Dendritic cell treated with granulocyte-macrophage colony-stimulating factor and Interleukin-4, amounts not matched to agents 40 ng/mL and 50 ng/mL, for 4 days (primary cell): Measurements from ENCODE around the gene MSX2.
"Not testable (repeated sequence)": the region's sequence is repeated elsewhere in the genome, so short reads cannot be mapped to it uniquely, and the experiment has no call there.

Experiments used
- H3K27ac Mint-ChIP-seq: one replicate; pipeline ENCODE4 v1.8.0; 2022; ENCODE audit warnings: mild to moderate bottlenecking, mixed read lengths
- H3K27me3 Mint-ChIP-seq: one replicate; pipeline ENCODE4 v1.8.0; 2022; ENCODE audit warnings: mild to moderate bottlenecking, mixed read lengths
- H3K36me3 Mint-ChIP-seq: one replicate; pipeline ENCODE4 v1.8.0; 2022; ENCODE audit warnings: low read depth, mixed read lengths
- H3K4me1 Mint-ChIP-seq: one replicate; pipeline ENCODE4 v1.8.0; 2022; ENCODE audit warnings: low read depth, mixed read lengths
- H3K4me3 Mint-ChIP-seq: one replicate; pipeline ENCODE4 v1.8.0; 2022; ENCODE audit warnings: mild to moderate bottlenecking, moderate library complexity, mixed read lengths
- H3K9me3 Mint-ChIP-seq: one replicate; pipeline ENCODE4 v1.8.0; 2022; ENCODE audit warnings: mixed read lengths
- intact Hi-C: fragments of 100-400 bp; cut with micrococcal nuclease; formaldehyde crosslinking; loops from one replicate; pipeline ENCODE4 v1.15.0; 2022

The MSX2 gene

DNA sequence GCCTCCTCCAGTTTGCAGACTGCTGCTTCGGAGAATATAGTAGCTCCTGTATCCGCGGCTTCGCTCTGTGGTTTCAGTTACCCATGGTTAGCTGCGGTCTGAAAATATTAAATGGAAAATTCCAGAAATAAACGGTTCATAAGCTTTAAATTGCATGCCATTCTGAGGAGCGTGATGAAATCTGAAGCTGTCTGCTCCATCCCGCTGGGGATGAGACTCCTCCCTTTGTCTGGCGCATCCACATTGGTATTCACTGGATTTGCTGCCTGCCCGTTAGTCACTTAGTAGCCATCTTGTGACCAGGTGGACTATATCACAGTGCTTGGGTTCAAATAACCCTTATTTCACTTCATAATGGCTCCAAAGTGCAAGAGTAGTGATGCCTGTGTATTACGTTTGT lies 36.3 kb downstream of the MSX2 start:
- H3K27ac Mint-ChIP-seq: no peak overlapping the region
- no peaks in the 10 kb centered on the region for H3K9me3 Mint-ChIP-seq
- no peaks in the 10 kb centered on the region for H3K4me1 Mint-ChIP-seq
- no peaks in the 10 kb centered on the region for H3K36me3 Mint-ChIP-seq
- H3K4me3 Mint-ChIP-seq: no peak overlapping the region
- intact Hi-C loops: no loop called here
- peaks cover 2% of the 10 kb centered on the region for H3K27me3 Mint-ChIP-seq

DNA sequence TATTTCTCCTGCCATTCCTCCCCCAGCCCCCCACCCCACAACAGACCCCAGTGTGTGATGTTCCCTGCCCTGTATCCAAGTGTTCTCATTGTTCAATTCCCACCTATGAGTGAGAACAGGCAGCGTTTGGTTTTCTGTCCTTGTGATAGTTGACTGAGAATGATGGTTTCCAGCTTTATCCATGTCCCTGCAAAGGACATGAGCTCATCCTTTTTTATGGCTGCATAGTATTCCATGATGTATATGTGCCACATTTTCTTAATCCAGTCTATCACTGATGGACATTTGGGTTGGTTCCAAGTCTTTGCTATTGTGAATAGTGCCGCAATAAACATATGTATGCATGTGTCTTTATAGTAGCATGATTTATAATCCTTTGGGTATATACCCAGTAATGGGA lies 37.0 kb downstream of the MSX2 start:
- H3K36me3 Mint-ChIP-seq, intact Hi-C loops, H3K4me3 Mint-ChIP-seq, H3K4me1 Mint-ChIP-seq, H3K27ac Mint-ChIP-seq, H3K27me3 Mint-ChIP-seq, H3K9me3 Mint-ChIP-seq: not testable (repeated sequence)

DNA sequence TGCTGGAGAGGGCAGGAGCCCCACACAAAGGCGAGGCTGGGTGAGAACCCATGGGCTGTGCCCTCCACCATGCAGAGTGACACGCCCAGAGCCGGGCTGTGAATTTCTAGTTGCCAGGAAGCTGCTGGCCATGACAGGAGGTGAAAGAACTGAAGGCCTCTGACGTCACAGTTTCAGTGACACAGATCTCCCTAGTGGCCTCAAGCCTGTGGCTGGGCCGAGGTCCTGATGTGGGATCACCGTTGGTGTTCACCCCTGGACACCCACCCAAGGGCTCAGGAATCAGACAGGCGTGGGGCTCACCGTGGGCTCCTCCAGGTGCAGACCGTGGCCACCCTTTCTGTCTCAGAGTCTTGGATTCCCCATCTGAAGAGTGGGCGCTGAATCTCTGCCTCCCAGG lies 39.9 kb downstream of the MSX2 start:
- Mint-ChIP-seq H3K9me3 (no peaks in the 10 kb centered on the region), H3K4me3 (no peak overlapping the region), H3K4me1 (no peaks in the 10 kb centered on the region), H3K27ac (no peak overlapping the region), H3K36me3 (no peaks in the 10 kb centered on the region), H3K27me3 (peaks cover 2% of the 10 kb centered on the region)
- intact Hi-C loops: no loop called here

DNA sequence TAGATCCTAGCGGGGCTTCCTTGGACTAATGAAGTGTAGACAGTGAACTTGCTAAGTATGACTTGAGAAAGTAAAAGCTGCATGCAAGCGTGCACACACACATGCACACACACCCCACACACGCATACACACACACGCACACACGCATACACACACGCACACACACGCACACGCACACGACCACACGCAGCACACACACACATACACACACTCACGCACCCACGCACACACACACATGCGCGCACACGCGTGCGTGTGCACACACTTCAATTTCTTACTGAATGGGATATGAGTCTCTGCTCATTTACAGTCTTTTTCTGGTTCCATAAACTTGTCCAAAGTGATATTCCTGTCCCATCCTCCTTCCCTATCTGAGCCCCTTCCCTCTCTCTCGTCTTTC lies 41.2 kb downstream of the MSX2 start:
- Mint-ChIP-seq H3K36me3 (no peaks in the 10 kb centered on the region), H3K27me3 (peaks cover 2% of the 10 kb centered on the region), H3K9me3 (no peaks in the 10 kb centered on the region), H3K27ac (no peak overlapping the region), H3K4me1 (no peaks in the 10 kb centered on the region), H3K4me3 (no peak overlapping the region)
- intact Hi-C loops: no loop called here

DNA sequence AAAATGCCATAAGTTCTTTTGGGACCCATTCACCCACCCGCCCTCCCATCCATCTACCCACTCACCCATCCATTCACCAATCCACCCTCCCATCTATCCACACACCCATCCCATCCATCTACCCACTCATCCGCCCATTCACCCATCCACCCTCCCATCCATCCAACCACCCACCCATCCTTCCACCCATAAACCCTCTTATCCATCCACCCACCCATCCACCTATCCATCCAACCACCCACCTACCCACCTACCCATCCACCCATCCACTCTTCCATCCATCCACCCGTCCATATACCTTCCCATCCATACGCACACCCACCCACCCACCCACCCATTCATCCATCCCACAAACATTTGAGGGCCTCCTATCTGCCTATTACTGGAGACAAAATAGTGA lies 43.3 kb downstream of the MSX2 start:
- Mint-ChIP-seq H3K4me3 (no peak overlapping the region), H3K27me3 (peaks cover 2% of the 10 kb centered on the region), H3K36me3 (no peaks in the 10 kb centered on the region), H3K27ac (no peak overlapping the region), H3K4me1 (no peaks in the 10 kb centered on the region), H3K9me3 (no peaks in the 10 kb centered on the region)
- intact Hi-C loops: no loop called here

DNA sequence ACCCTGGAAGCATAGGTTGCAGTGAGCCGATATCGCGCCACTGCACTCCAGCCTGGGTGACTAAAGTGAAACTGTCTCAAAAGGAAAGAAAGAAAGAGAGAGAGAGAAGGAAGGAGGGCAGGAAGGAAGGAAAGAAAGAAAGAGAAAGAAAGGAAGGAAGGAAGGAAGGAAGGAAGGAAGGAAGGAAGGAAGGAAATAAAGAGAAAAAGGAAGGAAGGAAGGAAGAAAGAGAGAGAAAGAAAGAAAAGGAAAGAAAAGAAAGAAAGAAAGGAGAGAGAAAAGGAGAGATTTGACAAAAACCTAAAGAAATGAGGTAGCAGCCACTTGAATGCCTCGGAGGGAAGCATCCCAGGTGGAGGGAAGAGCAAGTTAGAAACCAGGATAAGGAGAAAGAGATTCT lies 44.6 kb downstream of the MSX2 start:
- H3K4me1 Mint-ChIP-seq: no peaks in the 10 kb centered on the region
- H3K4me3 Mint-ChIP-seq: no peak overlapping the region
- no peaks in the 10 kb centered on the region for H3K9me3 Mint-ChIP-seq
- no peaks in the 10 kb centered on the region for H3K36me3 Mint-ChIP-seq
- no peak overlapping the region for H3K27ac Mint-ChIP-seq
- intact Hi-C loops: no loop called here
- no peaks in the 10 kb centered on the region for H3K27me3 Mint-ChIP-seq

DNA sequence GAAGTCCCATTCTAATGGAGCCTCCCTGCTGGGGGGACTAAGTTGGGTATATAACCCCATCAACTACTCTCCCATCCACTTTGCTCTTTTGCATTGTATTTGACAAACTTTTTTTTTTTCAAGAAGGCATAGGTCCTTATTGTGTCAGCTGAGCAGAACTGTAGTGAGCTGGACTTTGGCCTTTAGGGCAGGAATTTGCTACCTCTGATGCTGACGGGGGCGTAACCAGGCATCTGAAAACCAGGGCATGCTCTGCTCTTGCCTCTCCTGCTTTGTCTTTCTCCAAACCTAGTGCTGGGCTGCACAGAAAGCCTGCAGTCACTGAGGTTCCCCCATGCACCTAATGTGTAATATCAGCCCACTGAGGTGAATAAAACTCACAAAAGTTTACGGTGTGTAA lies 49.0 kb downstream of the MSX2 start:
- Mint-ChIP-seq H3K27ac (no peak overlapping the region), H3K4me1 (no peaks in the 10 kb centered on the region), H3K36me3 (no peaks in the 10 kb centered on the region), H3K27me3 (peaks cover 3% of the 10 kb centered on the region), H3K9me3 (no peaks in the 10 kb centered on the region), H3K4me3 (no peak overlapping the region)
- intact Hi-C loops: no loop called here

DNA sequence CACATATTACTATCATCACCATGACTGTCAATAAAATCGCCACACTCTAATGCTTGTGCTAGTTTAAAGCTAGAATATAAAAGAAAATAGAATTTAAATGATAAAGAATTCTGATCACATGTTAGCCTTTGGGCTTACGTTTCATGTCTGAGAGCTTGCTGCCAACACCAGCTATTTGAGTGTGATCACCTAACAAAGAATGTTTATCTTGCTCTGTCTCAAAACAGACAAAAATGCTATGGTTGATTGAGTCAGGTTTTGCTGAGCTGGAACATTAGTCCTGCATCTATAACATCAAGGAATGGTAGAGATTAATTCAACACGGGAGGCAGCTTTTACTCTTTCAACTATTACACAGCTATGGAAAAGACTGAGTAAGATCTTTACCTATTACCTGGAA lies 50.7 kb downstream of the MSX2 start:
- H3K27me3 Mint-ChIP-seq: peaks cover 3% of the 10 kb centered on the region
- H3K4me3 Mint-ChIP-seq: no peak overlapping the region
- H3K9me3 Mint-ChIP-seq: no peaks in the 10 kb centered on the region
- no peak overlapping the region for H3K27ac Mint-ChIP-seq
- no peaks in the 10 kb centered on the region for H3K36me3 Mint-ChIP-seq
- no peaks in the 10 kb centered on the region for H3K4me1 Mint-ChIP-seq
- intact Hi-C loops: no loop called here

DNA sequence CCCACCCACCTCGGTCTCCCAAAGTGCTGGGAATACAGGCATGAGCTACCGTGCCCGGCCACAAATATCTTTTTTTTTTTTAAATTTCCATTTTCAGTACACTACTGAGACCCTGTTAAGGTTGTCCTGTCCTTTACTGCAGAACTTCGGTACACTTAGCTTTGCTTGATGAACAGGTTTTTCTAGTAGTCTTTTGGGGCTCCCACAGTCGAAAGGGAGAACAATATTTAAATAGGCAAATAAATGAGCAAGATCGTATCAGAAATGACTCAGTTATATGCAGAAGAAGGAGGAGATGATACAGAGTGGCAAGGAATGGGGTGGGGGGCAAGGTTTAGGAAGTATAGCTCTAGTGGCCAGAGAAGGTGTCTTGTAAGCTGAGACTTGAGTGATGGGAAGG lies 52.7 kb downstream of the MSX2 start:
- intact Hi-C loops: no loop called here
- H3K4me1 Mint-ChIP-seq: no peaks in the 10 kb centered on the region
- no peaks in the 10 kb centered on the region for H3K36me3 Mint-ChIP-seq
- no peak overlapping the region for H3K27ac Mint-ChIP-seq
- H3K4me3 Mint-ChIP-seq: no peak overlapping the region
- H3K27me3 Mint-ChIP-seq: peaks cover 5% of the 10 kb centered on the region
- H3K9me3 Mint-ChIP-seq: no peaks in the 10 kb centered on the region

DNA sequence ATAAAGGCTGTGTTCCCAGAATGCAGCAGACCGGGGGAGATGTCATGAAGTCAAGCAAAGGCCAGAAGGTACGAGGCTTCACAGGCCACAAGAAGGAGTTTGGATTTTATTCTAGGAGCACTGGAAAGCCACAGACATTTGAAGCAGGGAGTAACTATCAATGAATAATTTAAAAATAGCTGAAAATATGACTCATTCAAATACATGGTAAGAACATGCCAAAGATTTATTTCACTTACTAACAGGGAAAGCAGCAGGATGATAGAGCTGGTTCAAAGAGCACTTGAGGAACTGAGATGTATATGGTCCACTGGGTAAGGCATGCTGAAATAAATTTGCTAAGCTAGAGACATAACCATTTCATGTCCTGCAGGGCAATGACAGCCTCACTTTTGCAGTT lies 53.2 kb downstream of the MSX2 start:
- H3K36me3 Mint-ChIP-seq: no peaks in the 10 kb centered on the region
- intact Hi-C loops: no loop called here
- no peaks in the 10 kb centered on the region for H3K4me1 Mint-ChIP-seq
- no peak overlapping the region for H3K27ac Mint-ChIP-seq
- no peaks in the 10 kb centered on the region for H3K9me3 Mint-ChIP-seq
- peaks cover 5% of the 10 kb centered on the region for H3K27me3 Mint-ChIP-seq
- no peak overlapping the region for H3K4me3 Mint-ChIP-seq
